Spleen (tissue), 11 donors: Measurements from ENCODE around the gene MGST2. TPM values are rescaled to one million over a fixed set of nuclear protein-coding genes. Genes with fewer than 3 reads are reported as not detected.

ENCODE experiments used
- DNase-seq: peaks from one replicate; pipeline ENCODE4 v3.0.0-alpha.2; 2020
- H3K27ac ChIP-seq, 8 donors: fragments of 200-600 bp; sonication (generic) in 7 of 8; 1 replicate in 4 of 8; 2 replicates in 4 of 8; pipeline versions ENCODE4 v1.5.0 to v1.8.0; 2016 to 2021; ENCODE audit warnings: inconsistent platforms in 4 of 8, mild to moderate bottlenecking in 4 of 8, moderate library complexity in 1 of 8
- H3K27me3 ChIP-seq, 7 donors: fragments of 200-600 bp; sonication (generic) in 6 of 7; replicated peaks in 1 of 7; 1 replicate in 4 of 7; 2 replicates in 3 of 7; pipeline versions ENCODE4 v1.5.0 to v1.8.0; 2016 to 2021; ENCODE audit warnings: inconsistent platforms in 3 of 7, mild to moderate bottlenecking in 1 of 7
- H3K36me3 ChIP-seq, 6 donors: fragments of 200-600 bp; sonication (generic) in 5 of 6; 1 replicate in 4 of 6; 2 replicates in 2 of 6; pipeline versions ENCODE4 v1.5.0 to v1.8.0; 2016 to 2021; ENCODE audit warnings: inconsistent platforms in 2 of 6
- H3K4me1 ChIP-seq, 6 donors: fragments of 200-600 bp; sonication (generic) in 5 of 6; 1 replicate in 3 of 6; 2 replicates in 3 of 6; pipeline versions ENCODE4 v1.5.0 to v1.8.0; 2016 to 2021; ENCODE audit warnings: inconsistent platforms in 3 of 6
- H3K4me3 ChIP-seq, 8 donors: fragments of 200-600 bp; sonication (generic) in 7 of 8; 1 replicate in 4 of 8; 2 replicates in 4 of 8; pipeline versions ENCODE4 v1.5.0 to v1.8.0; 2016 to 2021; ENCODE audit warnings: inconsistent platforms in 4 of 8, mild to moderate bottlenecking in 4 of 8, moderate library complexity in 2 of 8
- H3K9me3 ChIP-seq, 8 donors: fragments of 200-600 bp; sonication (generic) in 7 of 8; 1 replicate in 4 of 8; 2 replicates in 4 of 8; pipeline versions ENCODE4 v1.5.0 to v1.8.0; 2016 to 2021; ENCODE audit warnings: inconsistent platforms in 4 of 8
- POLR2A ChIP-seq, 3 donors: fragments of 450-650 bp; IDR thresholded peaks; one replicate each; pipeline ENCODE4 v1.5.1; 2017; ENCODE audit warnings: antibody characterized with exemption in 3 of 3, mild to moderate bottlenecking in 1 of 3
- POLR2AphosphoS5 ChIP-seq, 3 donors: sonication (generic); formaldehyde crosslinking; IDR thresholded peaks; one replicate each; pipeline ENCODE4 v1.5.1; 2017; ENCODE audit warnings: antibody characterized with exemption in 3 of 3
- WGBS, 5 donors: extraction: QIAGEN DNeasy Blood & Tissue Kit in 3 of 5; methylation state at CpG; one replicate each; pipeline versions ENCODE4 v1.1.5 to v1.1.7; 2013 to 2018; 5-methylcytosine and 5-hydroxymethylcytosine counted together
- intact Hi-C: fragments of 100-400 bp; cut with DNase I; formaldehyde crosslinking; loops from one replicate; pipeline ENCODE4 v1.15.0; 2023; ENCODE audit warnings: low total_unique reads
- polyA plus RNA-seq, 3 donors: library from polyadenylated mRNA; stranded (reverse); fragments of 200-250 nt; gene quantifications; one replicate each; pipeline ENCODE4 v1.2.1, GENCODE V29; 2013
- total RNA-seq, 7 donors: library from RNA; depleted of rRNA in 3 of 7; stranded (reverse); fragments of >200 nt in 3 of 7; fragmentation: NEBNext Ultra II Directional in 4 of 7; extraction: Animal tissue kit (Norgen Biotek cat#: 25700) in 4 of 7; gene quantifications; one replicate each; pipeline versions ENCODE4 v1.1.0 to v1.2.1, GENCODE V29; 2016 to 2021
- TF ChIP-seq, protein P1 (sequence below), 11 experiments: fragments of 200-600 bp in 7 of 11; fragments of 450-650 bp in 4 of 11; sonication (generic) in 4 of 11; IDR thresholded peaks in 8 of 11; conservative IDR thresholded peaks in 3 of 11; 1 replicate in 7 of 11; 2 replicates in 4 of 11; pipeline versions ENCODE4 v1.4.0 to v1.8.0; 2016 to 2021; ENCODE audit warnings: antibody characterized with exemption in 11 of 11, inconsistent platforms in 4 of 11, mild to moderate bottlenecking in 1 of 11
- donor health status: healthy with polysubstance abuse.
- donor health status: DM: no; HTN: no; CAD: no; lungs with moderate emphysema.
- donor health status: DM: no; HTN: no; CAD: no.
- donor health status: Bipolar disorder and iron deficiency.
- donor health status: healthy.
- donor health status: DM: no; HTN: no; CAD: no.
- donor health status: DM: yes; HTN: yes; CAD: no.

Gene MGST2
- total and polyA plus RNA-seq, 10 donors = 26.9 to 114 (median 59.6) TPM

GRCh38 chr4:139639654-139640053 lies 26.0 kb upstream of the MGST2 start:
- Histone ChIP-seq H3K27me3 (no peaks in the 10 kb centered on the region), H3K9me3 (peaks cover 0 to 33% (median 26%) of the 10 kb centered on the region in 8 donors), H3K4me1 (no peaks in the 10 kb centered on the region), H3K27ac (no peak overlapping the region), H3K4me3 (no peak overlapping the region), H3K36me3 (no peaks in the 10 kb centered on the region)
- DNase-seq = no peak
- WGBS, 5 donors = 84 to 92% (median 92%) methylated on average over 5 of the region's 5 CpGs
- TF ChIP-seq POLR2A (IDR thresholded peaks at IDR 0.05) (no peak), POLR2AphosphoS5 (IDR thresholded peaks at IDR 0.05) (no peak)
- TF ChIP-seq, protein P1, sequence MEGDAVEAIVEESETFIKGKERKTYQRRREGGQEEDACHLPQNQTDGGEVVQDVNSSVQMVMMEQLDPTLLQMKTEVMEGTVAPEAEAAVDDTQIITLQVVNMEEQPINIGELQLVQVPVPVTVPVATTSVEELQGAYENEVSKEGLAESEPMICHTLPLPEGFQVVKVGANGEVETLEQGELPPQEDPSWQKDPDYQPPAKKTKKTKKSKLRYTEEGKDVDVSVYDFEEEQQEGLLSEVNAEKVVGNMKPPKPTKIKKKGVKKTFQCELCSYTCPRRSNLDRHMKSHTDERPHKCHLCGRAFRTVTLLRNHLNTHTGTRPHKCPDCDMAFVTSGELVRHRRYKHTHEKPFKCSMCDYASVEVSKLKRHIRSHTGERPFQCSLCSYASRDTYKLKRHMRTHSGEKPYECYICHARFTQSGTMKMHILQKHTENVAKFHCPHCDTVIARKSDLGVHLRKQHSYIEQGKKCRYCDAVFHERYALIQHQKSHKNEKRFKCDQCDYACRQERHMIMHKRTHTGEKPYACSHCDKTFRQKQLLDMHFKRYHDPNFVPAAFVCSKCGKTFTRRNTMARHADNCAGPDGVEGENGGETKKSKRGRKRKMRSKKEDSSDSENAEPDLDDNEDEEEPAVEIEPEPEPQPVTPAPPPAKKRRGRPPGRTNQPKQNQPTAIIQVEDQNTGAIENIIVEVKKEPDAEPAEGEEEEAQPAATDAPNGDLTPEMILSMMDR (IDR thresholded peaks at IDR 0.05 in 8 of 11, conservative IDR thresholded peaks at IDR 0.05 in 3 of 11) = no peak
- intact Hi-C loops = no loop called here

GRCh38 chr4:139641218-139641617 lies 24.4 kb upstream of the MGST2 start:
- Histone ChIP-seq H3K4me1 (no peaks in the 10 kb centered on the region), H3K4me3 (no peak overlapping the region), H3K27me3 (no peaks in the 10 kb centered on the region), H3K27ac (no peak overlapping the region), H3K36me3 (no peaks in the 10 kb centered on the region), H3K9me3 (peaks cover 0 to 33% (median 26%) of the 10 kb centered on the region in 8 donors)
- DNase-seq = no peak
- intact Hi-C loops = no loop called here
- 90 to 98% (median 92%) methylated on average over 2 of the region's 2 CpGs for WGBS, 5 donors
- TF ChIP-seq POLR2AphosphoS5 (IDR thresholded peaks at IDR 0.05) (no peak), POLR2A (IDR thresholded peaks at IDR 0.05) (no peak)
- TF ChIP-seq, protein P1 (IDR thresholded peaks at IDR 0.05 in 8 of 11, conservative IDR thresholded peaks at IDR 0.05 in 3 of 11) = no peak

GRCh38 chr4:139642364-139642763 lies 23.3 kb upstream of the MGST2 start:
- 61 to 86% (median 79%) methylated on average over 2 of the region's 2 CpGs for WGBS, 5 donors
- Histone ChIP-seq H3K36me3 (no peaks in the 10 kb centered on the region), H3K4me3 (no peak overlapping the region), H3K4me1 (no peaks in the 10 kb centered on the region), H3K27me3 (no peaks in the 10 kb centered on the region), H3K27ac (no peak overlapping the region), H3K9me3 (peaks cover 0 to 27% (median 22%) of the 10 kb centered on the region in 8 donors)
- intact Hi-C loops = no loop called here
- no peak for DNase-seq
- no peak for TF ChIP-seq POLR2AphosphoS5 (IDR thresholded peaks at IDR 0.05)

DNA sequence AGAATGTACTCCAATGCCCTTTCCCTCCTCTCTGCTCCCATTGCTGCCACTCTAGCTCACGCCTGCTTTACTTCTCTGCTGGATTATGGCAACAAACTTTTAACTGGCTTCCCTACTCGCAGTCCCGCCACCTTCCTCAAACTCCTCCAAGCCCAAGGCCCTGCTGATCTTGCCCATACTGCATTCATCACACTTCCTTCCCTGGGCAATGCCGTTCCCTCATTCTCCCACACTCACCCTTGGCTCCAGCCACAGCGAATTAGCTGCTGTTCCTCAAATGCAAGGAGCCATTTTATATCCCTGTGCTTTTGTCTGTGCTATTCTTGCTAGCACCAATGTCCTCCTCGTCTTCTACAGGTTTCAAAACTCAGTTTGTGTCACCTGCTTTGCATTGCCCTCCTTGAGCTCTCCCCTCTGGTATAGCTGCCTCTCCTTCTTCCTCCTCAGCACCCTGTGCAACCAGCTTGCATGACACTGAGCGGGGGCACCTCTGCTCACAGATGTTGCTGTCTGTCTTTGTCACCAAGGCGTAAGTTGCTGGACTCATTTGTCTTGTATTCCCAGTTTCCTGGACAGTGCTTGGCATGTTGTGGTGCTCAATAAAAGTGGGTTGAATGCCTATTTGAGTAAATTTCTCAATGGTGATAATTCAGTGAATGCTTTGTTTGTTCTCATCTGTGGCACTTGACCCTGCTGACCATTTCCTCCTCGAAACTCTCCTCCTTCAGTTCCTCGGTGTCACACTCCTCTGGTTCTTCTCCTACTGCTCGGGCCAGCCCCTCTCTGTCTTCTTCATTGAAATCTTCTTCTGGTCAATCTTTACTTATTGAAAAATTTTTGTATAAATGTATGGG lies 22.4 kb upstream of the MGST2 start:
- no peak for DNase-seq
- H3K4me3 ChIP-seq = no peak overlapping the region
- intact Hi-C loops = no loop called here
- no peaks in the 10 kb centered on the region for H3K27me3 ChIP-seq
- WGBS, 5 donors = 69 to 80% (median 73%) methylated on average over 11 of the region's 11 CpGs
- H3K9me3 ChIP-seq = peaks cover 0 to 18% (median 13%) of the 10 kb centered on the region in 8 donors
- no peak overlapping the region for H3K27ac ChIP-seq
- no peak for TF ChIP-seq POLR2A (IDR thresholded peaks at IDR 0.05)
- TF ChIP-seq, protein P1 (IDR thresholded peaks at IDR 0.05 in 8 of 11, conservative IDR thresholded peaks at IDR 0.05 in 3 of 11) = no peak
- TF ChIP-seq POLR2AphosphoS5 (IDR thresholded peaks at IDR 0.05) = no peak
- no peaks in the 10 kb centered on the region for H3K36me3 ChIP-seq
- no peaks in the 10 kb centered on the region for H3K4me1 ChIP-seq
